HG03457 (cell line): ENCODE data around the gene KLF11.
"Not testable (repeated sequence)": the region's sequence is repeated elsewhere in the genome, so short reads cannot be mapped to it uniquely, and the experiment has no call there.

Experiments used
- ATAC-seq: cut with Tn5 transposase; IDR thresholded peaks from one replicate; pipeline ENCODE4 v1.9.1; 2021; ENCODE audit warnings: moderate number of reproducible peaks; ENCODE audit not compliant: unreplicated experiment

The KLF11 gene

DNA sequence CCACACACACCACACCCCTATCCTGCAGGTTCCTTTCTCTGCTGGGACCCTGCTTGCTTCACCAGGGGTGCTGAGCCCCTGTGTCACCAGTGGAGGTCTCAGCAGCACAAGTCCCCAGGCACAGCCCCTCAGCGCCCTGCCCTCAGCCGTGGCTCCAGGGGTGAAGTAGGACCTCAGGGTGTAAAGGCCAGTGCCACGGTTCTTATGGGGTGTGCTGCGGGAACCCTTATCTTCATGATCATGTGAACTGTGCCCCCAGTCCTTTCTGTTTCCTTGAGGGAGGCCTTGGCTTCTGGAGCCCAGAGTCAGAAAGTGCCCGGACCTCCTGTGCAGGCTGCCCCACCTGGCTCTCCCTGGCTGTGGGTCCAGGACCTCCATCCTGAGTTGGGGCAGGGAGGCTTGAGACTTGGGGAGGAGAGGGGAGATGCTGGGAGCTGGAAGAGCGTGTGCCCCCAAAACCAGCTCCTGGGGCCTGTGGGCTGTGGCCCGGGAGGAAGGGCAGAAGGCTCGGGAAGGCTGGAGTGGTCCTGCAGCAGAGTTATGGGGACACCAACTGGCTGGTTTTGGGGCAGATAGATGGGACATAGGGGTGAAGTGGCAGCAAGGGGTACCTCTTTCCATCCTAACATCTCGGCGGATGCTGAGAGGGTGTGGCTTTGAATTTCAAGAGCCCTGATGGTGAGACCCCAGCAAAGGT is 20.2 kb upstream of the KLF11 start:
- ATAC-seq = no peak

DNA sequence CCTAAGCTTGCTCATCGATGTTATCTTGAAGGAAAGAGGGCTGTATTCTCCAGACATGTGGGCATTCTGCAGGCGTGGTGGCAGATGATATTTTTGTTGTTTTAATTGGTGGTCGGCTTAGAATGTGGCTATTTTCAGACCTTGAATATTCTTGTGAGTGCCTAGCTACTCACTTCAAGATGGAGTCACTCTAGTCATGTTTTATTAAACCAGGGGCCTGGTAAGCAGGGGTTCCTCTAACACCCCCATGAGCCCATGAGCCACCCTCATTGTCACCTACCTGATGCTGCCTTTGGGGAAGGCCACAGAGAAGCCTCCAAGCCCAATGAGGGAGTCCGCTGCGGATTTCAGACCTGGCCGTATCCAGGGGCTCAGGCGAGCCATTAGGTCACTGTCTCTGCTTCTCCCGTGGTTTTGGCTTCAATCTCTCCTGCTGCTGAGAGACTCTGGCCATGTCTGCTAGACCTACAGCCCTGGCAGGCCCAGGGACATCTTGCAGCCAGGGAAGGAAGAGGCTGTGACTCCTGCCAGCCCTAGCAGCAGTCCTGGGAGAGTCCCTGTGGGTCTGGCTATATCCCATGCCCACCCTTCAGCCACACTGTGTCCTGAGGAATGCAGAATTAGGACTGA is 16.3 kb upstream of the KLF11 start:
- ATAC-seq = no peak

DNA sequence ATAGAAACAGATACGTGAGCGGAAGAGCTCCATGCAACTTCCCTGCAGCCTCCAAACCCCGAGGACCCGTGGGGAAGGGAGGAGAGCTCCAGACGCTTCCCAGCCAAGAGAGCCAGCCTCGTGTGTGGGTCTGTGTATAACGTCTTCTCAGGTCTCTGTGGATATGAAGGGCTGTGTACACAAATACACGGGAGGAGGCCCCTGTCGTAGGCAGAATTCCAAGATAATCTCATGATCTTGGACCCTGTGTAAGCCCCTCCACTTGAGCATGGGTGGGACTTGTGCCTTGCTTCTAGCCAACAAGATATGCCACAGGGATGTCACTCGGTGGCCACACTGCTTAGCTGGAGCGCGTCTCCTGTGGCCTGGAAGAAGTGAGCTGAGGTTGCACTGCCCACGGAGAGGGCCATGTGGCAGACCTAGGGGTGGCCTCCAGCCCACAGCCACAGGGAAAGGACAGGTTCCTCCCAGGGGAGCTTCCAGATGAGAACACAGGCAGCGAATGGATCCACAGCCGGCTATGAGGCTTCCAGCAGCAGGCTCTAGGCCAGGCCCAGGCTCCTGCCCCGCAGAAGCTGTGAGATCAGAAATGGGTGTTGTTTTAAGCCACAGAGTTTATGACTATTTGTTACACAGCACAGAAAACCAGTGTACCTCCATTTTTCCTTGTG is 15.6 kb upstream of the KLF11 start:
- ATAC-seq = no peak

DNA sequence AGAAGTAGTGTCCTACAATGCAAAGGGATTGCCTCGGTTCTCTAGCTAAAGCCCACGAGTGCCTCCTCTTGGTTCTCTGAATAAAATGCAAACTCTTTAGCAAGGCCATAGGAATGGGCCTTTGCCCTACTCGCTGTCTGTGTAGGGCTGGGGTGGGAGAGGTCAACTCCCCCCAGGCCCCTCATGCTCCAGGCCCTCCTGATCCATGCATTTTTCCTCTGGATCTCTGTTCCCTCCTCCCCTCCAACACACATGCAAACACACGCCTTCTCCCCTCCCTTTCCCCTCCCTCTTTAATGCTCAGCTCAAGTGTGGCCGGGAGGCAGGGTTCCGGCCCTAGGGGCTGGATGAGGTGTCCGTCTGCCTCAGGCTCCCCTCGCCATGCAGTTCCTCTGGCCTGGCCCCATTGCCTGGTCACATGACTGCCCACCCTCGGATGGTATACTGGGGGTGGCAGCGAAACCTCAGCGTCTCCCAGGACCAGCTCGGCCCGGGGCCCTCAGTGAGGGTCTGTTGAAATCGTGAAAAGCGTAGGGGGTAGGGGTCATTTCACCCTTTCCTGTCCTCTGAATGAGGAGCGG is 14.9 kb upstream of the KLF11 start:
- ATAC-seq = no peak

DNA sequence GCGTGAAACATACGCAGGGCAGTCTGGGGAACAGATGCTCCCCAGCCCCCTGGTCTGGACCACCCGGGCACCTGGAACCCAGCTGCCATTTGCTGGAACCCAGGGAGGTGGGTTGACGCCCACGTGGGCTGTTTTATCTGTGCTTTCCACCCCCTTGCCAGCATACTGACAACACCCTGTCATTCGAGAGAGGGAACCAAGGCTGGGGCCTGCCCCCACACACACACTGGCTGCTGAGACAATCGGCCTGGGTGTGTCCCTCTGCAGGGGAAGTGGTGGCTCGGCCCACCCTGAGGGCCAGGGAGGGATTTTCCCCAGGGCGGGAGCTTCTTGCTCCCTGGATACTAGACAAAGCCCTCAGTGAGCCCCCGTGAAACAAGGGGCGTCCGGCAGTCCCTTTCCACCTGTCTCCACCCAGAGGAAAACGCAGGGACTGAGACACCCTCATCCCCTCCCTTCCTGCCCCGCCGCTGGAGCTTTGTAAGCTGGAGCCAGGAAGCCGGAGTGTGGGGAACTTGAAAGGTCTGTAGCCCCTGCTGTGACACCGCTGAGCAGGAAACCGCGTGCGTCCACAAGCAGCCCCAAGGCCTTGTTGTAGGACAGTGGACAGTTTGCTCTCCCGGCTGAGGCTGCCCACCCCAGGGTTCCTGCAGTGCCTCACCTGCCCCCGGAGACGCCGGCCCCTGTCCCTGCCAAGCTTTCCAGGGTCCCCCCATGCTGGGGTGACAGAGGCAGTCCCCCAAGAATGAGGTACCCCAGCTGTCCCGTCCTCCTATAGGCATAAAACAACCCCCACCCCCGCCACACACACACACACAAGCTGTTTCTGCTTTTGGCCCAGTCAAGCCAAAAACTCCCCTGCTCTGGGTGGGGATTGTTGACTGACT is 14.1 kb upstream of the KLF11 start:
- ATAC-seq = peak; percentile 71

DNA sequence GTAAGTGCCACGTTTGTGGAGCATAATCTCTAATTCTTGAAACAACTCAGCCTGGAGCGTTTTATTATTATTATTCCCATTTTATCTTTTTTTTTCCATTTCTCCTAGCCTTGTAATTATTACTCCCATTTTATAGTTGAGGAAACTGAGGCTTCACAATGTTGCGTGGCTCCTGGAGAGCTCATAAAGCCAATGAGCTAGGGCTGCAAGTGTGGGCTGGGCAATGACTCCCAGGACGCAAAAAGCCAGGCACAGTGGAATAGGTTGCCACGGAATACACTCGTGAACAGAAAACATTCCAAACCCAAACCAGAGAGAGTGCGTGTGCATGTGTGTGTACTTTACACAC is 13.5 kb upstream of the KLF11 start:
- ATAC-seq = no peak

DNA sequence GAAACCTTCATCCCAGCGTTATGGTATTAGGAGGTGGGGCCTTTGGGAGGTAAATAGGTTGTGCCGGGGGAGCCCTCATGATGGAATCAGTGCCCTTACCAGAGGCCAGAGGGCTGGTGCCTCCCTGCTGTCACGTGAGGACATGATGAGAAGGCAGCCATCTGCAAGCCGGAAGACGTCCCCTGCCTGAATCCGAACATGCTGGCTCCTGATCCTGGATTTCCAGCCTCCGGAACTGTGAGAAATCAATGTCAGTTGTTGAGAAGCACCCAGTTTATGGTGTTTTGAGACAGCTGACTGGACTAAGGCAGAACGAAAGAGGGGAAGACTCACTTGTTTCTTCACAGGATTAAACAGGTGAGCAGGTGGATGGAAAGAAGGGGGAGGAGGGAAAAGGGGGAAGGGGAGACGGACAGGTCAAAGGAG is 13.0 kb upstream of the KLF11 start:
- no peak for ATAC-seq

DNA sequence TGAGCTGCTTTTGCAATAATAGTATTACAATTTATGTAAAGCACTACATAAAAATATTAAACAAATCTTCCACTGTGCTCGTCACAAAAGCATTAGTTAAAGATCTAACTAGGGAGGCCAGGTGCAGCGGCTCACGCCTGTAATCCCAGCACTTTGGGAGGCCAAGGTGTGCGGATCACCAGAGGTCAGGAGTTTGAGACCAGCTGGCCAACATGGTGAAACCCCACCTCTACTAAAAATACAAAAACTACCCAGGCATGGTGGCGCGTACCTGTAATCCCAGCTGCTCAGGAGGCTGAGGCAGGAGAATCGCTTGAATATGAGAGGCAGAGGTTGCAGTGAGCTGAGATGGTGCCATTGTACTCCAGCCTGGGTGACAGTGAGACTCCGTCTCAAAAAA is 12.6 kb upstream of the KLF11 start:
- ATAC-seq = not testable (repeated sequence)

DNA sequence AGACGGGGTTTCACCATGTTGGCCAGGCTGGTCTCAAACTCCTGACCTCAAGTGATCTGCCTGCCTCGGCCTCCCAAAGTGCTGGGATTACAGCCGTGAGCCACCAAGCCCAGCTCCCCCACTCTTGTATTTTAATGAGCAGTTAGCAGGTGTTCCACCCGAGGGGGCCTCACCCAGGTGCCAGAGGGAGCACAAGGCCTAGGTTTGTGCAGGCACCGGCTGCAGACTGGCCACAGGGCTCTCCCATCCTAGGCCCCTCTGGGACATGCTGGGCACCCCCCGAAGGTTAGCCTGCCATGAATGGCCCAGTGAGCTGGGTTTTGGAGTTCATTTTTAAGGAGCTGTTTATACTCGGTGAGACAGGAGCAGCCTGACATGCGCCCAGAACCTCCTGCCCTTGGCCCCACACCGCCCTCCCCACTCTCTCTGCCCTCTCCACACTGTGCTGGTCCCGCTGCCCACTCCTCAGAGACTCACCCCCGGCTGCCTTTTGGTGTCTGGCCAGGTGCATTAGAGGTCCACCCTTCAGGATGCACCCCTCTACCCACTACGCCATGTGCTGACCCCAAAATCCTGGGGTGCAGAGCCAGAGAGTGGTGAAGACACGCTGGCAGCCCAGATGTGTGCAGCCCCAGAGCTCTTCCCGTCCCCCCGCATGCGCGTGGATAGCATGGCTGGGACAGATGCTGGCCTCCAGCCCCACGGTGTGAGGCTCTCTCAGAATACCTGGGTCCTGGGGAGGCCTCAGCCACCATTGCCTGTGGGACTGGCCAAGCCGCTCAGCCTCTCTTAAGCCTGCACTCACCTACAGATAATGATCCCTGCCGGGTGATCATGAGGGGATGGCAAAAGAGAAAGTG is 11.2 kb upstream of the KLF11 start:
- ATAC-seq = no peak

DNA sequence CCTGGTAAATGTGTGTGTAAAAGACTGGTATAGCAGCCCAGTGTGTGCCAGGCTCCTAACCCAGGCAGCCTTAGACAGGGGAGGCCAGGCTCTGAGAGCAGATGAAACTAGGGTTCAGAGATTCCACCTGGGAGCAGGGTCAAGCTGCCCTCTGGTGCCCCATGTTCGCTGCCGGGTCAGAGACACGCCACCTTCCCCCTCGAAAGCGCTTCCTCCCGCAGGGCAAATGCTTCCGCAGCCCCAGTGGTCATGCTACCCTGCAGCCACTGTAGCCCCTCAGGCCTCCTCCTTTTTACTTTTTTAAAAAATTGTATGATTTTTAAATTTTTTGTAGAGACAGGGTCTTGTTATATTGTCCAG is 10.6 kb upstream of the KLF11 start:
- ATAC-seq = no peak

DNA sequence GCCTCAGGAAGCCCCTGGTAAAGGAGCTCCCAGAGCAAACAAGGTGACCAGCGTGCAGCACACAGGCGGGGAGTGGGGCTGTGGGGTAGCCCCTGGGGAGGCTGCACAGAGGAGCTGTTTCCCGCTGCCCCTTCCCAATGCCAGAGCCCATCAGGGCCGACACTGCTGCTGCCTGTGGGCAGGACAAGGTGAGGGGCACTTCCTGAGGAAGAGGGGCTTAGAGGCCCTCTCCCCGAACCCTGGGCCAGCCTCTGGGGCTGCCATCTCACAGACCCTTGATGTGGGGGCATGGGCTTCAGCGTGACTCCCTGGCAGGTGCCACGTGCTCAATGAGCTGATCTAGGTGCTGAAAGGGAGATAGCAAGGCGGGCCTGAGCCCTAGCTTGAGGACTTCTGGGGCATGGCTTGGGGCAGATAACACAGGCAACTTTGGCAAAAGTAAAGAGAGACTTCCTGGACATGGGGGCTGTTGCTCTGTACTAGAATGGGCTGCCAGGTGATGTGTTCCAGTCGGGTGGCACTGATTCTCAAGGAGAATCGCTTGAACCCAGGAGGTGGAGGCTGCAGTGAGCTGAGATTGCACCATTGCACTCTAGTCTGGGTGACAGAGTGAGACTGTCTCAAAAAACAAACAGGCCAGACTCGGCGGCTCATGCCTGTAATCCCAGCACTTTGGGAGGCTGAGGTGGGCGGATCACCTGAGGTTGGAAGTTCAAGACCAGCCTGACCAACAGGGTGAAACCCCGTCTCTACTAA is 9.9 kb upstream of the KLF11 start:
- ATAC-seq = no peak

DNA sequence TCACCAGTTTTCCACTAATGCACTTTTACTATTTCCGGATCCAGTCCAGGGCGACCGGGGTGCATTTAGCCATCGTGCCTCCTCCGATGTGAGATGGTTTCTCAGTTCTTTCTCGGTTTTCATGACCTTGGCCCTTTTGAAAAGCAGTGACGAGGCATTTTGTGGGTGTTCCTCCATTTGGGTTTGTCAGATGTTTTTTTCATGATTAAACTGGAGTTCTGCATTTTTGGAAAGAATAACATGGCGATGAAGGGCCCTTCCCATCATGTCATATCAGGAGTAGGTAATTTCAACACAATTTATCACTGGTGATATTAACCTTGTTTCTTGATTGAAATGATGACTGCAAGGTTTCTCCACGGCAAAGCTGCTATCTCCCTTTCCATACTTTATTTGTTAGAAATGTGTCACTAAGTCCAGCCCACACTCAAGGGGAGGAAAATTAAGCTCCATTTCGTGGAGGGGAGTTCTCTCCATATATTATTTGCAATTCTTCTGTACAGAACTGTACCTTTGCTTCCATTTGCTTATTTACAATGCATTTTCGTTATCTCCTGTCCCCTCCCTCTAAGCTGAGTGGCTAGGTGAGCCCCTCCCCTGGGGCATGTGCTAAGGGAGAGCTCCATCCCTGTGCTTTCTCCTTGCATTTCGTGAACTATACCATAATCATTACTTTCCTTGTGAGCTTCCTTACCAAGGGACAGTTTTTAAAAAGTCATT is 8.9 kb upstream of the KLF11 start:
- ATAC-seq = no peak

DNA sequence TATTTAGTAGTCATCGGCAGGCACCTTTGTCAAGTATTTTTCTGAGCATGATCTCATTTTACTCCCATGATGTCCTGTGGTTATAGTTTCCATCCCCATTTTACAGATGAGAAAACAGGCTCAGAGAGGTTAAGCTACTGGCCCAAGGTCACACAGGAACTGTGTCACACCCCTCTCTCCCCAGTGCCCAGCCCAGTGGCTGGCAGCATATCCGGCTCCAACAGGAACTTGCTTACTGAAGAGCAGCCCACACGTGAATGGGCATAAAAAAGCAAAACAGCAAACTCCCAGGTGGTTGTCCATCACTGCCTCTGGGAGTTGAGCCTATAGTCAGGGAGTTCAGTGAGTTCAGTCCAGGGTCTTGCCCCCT is 8.3 kb upstream of the KLF11 start:
- no peak for ATAC-seq

DNA sequence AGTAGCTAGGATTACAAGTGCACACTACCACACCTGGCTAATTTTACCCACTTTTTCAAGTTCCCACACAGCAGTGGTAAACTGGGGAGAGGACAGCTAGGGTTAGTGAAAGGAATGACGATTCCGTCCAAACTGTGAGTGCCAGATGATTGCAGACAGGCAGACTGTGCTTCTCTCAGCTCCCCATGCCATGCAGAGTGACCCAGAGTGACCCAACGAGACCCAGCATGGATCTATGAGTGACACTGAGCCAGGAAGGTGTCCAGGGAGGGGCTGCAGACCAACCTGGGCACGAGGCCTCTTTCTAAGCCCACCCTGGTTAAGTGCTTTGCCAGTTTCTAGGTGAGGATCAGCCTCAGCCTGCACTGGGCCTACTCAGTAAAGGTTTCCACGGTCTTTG is 7.7 kb upstream of the KLF11 start:
- ATAC-seq = no peak

DNA sequence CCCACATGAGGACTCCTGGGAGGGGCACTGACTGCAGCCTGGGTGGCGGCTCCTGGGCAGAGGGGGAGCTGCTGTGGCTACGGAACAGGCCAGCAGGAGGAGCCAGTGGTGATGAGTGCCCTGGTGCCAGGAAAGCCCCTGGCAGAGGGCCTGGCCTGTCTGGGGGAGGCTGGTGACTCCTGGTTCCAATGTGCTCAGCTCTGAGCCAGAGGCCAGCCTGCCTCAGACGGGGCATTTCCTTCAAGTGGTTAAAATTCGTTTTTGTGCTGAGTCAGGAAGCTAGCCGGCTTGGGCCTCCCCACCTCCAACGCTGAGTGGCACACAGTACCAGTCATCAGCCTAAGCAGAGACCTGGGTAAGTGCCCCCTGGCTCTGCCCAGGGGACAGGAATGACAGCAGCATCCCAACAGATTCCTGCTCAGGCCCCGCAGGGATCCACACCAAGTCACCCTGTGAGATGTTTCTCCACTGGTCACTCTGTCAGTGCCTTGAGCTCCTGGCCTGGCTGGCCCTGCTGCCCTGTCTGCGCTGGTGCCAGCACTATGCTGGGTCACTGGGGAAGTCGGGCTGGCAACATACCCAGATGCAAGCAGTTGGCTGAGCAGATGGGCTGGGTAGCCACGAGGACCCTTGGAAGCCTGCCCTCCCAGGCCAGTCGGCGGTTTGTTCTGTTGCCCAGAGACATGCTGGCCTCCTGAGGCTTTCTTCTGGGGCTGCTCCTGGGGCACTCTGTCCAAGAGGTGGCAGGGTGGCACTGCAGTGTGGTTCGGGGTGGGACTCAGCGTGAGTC is 7.1 kb upstream of the KLF11 start:
- ATAC-seq = no peak

DNA sequence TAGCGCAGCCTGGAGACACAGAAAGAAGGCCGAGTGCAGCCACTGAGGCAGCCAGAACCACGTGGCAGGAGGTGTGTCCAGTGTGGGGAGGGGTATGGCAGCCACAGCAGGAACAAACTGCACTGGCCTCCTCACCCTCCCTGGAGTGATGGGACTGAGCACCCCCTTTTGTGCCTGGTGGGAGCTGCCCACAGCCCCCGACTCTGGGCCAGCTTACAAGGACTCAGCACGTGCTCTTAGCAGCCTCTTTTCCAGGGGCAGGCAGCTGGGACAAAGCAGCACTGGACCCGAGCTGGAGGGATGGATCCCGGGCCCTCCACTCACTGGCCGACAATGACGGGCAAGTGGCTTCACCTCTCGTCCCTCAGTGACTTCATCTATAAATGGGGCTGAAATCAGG is 5.2 kb upstream of the KLF11 start:
- no peak for ATAC-seq

DNA sequence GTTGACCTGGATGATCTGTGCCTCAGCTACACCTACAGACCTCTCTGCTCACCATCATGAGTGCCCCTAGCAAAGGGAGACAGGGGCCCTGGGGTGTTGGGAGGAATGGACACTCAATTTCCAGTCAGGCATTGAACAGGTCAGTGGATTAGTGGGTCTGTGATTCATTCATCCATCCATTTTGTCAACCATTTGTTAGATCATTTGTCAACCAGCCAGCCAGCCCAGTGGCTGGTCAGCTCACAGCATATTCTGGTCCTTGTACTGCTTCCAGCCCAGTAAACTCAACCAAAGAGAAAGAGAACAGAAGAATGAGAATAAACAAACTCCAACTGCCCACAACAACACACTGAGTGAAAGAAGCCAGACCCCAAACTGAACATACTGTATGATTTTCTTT is 4.6 kb upstream of the KLF11 start:
- no peak for ATAC-seq
